Suprapubic skin (tissue), 4 donors: ENCODE measurements around the gene ELMO1. TPM values are rescaled to one million over a fixed set of nuclear protein-coding genes. Genes with fewer than 3 reads are reported as not detected.

Source experiments
- DNase-seq, 2 donors: peaks; one replicate each; pipeline ENCODE4 v3.0.0-alpha.2; 2019; ENCODE audit warnings: low spot score in 2 of 2
- H3K27ac ChIP-seq: fragments of 200-600 bp; sonication (generic); one replicate; pipeline ENCODE4 v1.5.1; 2019
- H3K27me3 ChIP-seq: fragments of 200-600 bp; sonication (generic); one replicate; pipeline ENCODE4 v1.5.1; 2019
- H3K36me3 ChIP-seq: fragments of 200-600 bp; sonication (generic); one replicate; pipeline ENCODE4 v1.5.1; 2019
- H3K4me1 ChIP-seq: fragments of 200-600 bp; sonication (generic); one replicate; pipeline ENCODE4 v1.5.1; 2019
- H3K4me3 ChIP-seq: fragments of 200-600 bp; sonication (generic); one replicate; pipeline ENCODE4 v1.5.1; 2019; ENCODE audit warnings: mild to moderate bottlenecking
- H3K9me3 ChIP-seq: fragments of 200-600 bp; sonication (generic); one replicate; pipeline ENCODE4 v1.5.1; 2019
- EP300 ChIP-seq: sonication (generic); formaldehyde crosslinking; IDR thresholded peaks from one replicate; pipeline ENCODE4 v1.6.1; 2017; ENCODE audit warnings: antibody characterized with exemption
- POLR2A ChIP-seq, 2 donors: fragments of 450-650 bp; IDR thresholded peaks; one replicate each; pipeline ENCODE4 v1.6.1; 2017; ENCODE audit warnings: antibody characterized with exemption in 2 of 2, mild to moderate bottlenecking in 2 of 2, moderate library complexity in 2 of 2
- POLR2AphosphoS5 ChIP-seq, 3 donors: sonication (generic); formaldehyde crosslinking; IDR thresholded peaks; one replicate each; pipeline ENCODE4 v1.6.1; 2017; ENCODE audit warnings: antibody characterized with exemption in 3 of 3
- WGBS: methylation state at CpG from one replicate; pipeline ENCODE4 v1.1.5; 2018; 5-methylcytosine and 5-hydroxymethylcytosine counted together
- total RNA-seq, 4 donors: library from RNA; depleted of rRNA; stranded (reverse); fragments of >200 nt; gene quantifications; one replicate each; pipeline ENCODE4 v1.1.0, GENCODE V29; 2016
- TF ChIP-seq, protein P1 (sequence below), 2 donors: fragments of 200-600 bp in 1 of 2; fragments of 450-650 bp in 1 of 2; sonication (generic) in 1 of 2; IDR thresholded peaks; one replicate each; pipeline ENCODE4 v1.5.1; 2016 to 2019; ENCODE audit warnings: antibody characterized with exemption in 2 of 2, mild to moderate bottlenecking in 1 of 2, moderate library complexity in 1 of 2

Gene ELMO1
- total RNA-seq, 4 donors from 2014 or later: 9.8 to 49.6 (median 22.2) TPM

DNA sequence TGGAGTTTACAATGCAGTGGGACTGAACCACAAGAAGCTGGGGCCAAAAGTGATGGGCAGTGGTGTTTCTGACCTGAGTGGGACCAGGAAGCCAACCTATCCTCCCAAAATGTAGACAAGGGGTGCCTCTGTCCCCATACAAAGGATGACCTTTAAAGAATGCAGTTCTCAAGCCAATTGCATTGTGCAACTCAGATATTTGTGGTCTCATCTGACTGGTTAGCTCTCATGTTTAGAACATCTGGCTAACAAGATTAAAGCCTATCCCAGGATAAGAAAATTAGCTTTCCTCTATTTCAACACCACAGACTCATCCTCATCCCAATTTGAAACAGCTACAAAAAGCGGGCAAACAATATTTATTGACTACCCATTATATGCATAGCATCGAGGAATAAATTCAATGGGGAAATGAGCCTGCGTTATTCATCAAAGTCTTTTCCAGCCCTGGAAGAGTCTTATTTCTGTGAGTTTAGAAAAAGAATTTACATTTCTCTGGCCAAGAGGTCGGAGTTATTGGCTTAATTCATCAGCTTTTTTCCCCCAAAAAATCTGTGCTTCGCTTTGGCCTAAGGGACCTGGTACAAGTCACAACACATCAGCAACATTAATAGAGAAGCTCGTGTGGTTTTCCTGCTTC is 26.7 kb downstream of the ELMO1 start:
- Histone ChIP-seq H3K4me1 (peaks cover 29% of the 10 kb centered on the region), H3K36me3 (no peaks in the 10 kb centered on the region), H3K9me3 (no peaks in the 10 kb centered on the region), H3K4me3 (no peak overlapping the region), H3K27ac (peak overlapping the region; percentile 49), H3K27me3 (no peaks in the 10 kb centered on the region)
- WGBS: 46% methylated on average over 6 of the region's 6 CpGs
- no peak for DNase-seq
- TF ChIP-seq POLR2AphosphoS5 (IDR thresholded peaks at IDR 0.05): peak in 2 of 3 donors; percentile 79 to 87
- TF ChIP-seq EP300: no peak
- TF ChIP-seq POLR2A (IDR thresholded peaks at IDR 0.05): no peak
- TF ChIP-seq, protein P1, sequence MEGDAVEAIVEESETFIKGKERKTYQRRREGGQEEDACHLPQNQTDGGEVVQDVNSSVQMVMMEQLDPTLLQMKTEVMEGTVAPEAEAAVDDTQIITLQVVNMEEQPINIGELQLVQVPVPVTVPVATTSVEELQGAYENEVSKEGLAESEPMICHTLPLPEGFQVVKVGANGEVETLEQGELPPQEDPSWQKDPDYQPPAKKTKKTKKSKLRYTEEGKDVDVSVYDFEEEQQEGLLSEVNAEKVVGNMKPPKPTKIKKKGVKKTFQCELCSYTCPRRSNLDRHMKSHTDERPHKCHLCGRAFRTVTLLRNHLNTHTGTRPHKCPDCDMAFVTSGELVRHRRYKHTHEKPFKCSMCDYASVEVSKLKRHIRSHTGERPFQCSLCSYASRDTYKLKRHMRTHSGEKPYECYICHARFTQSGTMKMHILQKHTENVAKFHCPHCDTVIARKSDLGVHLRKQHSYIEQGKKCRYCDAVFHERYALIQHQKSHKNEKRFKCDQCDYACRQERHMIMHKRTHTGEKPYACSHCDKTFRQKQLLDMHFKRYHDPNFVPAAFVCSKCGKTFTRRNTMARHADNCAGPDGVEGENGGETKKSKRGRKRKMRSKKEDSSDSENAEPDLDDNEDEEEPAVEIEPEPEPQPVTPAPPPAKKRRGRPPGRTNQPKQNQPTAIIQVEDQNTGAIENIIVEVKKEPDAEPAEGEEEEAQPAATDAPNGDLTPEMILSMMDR (IDR thresholded peaks at IDR 0.05): no peak

DNA sequence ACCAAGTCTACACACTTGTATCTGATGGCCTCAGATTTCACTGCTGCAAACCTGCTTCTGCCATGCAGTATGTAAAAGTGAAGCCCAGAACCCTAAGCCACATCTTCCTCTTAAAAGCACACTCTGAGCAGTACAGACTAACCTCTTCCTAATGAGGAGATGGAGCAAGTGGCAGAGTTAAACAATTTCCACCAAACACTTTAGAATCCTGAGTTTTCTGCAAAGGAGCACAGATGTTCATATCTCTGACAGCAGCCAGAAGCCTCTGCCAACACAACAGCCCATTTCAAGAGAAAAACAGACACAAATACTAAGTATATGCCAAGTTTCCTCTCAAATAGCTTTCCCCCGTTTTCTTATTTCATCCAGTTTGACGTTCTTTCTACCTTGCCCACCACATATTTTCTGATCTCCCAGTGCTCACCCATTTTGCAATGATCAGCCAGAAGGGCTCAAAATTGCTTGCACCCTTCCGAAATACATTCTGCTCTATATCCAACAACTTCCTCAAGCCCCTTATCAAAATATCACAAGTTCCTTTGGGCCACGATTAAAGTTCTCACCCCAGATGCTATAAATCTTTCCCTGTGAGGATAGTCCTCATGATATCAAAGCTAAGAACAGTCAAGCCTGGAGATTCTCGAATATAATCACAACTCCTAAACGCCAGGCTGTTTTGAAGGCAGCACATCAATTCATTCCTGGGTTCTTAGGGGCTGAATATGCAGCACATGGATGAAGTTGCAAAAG is 27.5 kb downstream of the ELMO1 start:
- Histone ChIP-seq H3K36me3 (no peaks in the 10 kb centered on the region), H3K4me1 (peaks cover 29% of the 10 kb centered on the region), H3K27me3 (no peaks in the 10 kb centered on the region), H3K27ac (peak overlapping the region; percentile 49), H3K4me3 (no peak overlapping the region), H3K9me3 (no peaks in the 10 kb centered on the region)
- DNase-seq: no peak
- WGBS: 26% methylated on average over 6 of the region's 6 CpGs
- TF ChIP-seq EP300 (no peak), POLR2A (IDR thresholded peaks at IDR 0.05) (no peak)
- TF ChIP-seq, protein P1 (IDR thresholded peaks at IDR 0.05): no peak

DNA sequence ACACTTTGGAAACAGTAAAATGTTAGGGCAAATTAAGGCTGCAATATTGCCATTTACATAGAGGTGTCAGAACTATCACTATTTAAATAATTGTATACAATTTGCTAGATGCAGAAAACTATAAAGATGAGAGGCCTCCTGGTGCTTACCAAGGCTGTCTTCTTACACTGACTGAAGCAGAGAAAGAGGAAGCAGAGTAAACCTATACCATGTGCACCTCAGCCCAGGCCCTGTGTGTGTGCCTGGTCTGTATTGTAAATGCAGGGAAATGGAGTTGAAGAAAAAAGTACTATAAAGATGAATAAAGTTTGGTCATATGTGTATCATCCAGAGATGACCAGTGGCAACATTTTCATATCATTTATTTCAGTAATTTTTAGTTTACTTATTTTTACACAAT is 29.2 kb downstream of the ELMO1 start:
- Histone ChIP-seq H3K27ac (no peak overlapping the region), H3K4me3 (no peak overlapping the region), H3K27me3 (no peaks in the 10 kb centered on the region), H3K36me3 (no peaks in the 10 kb centered on the region), H3K4me1 (peaks cover 29% of the 10 kb centered on the region), H3K9me3 (no peaks in the 10 kb centered on the region)
- TF ChIP-seq POLR2A (IDR thresholded peaks at IDR 0.05) (no peak), POLR2AphosphoS5 (IDR thresholded peaks at IDR 0.05) (no peak), EP300 (no peak)
- TF ChIP-seq, protein P1 (IDR thresholded peaks at IDR 0.05): no peak
- no peak for DNase-seq

- Histone ChIP-seq H3K4me1 (peaks cover 29% of the 10 kb centered on the region), H3K4me3 (no peak overlapping the region), H3K9me3 (no peaks in the 10 kb centered on the region), H3K36me3 (no peaks in the 10 kb centered on the region), H3K27ac (no peak overlapping the region), H3K27me3 (no peaks in the 10 kb centered on the region)
- TF ChIP-seq POLR2AphosphoS5 (IDR thresholded peaks at IDR 0.05) (no peak), POLR2A (IDR thresholded peaks at IDR 0.05) (no peak), EP300 (no peak)
- TF ChIP-seq, protein P1 (IDR thresholded peaks at IDR 0.05): no peak
- 96% methylated on average over 6 of the region's 6 CpGs for WGBS
- DNase-seq: no peak
These were observed 30.3 kb downstream of the ELMO1 start for GRCh38 chr7:37418381-37418780.

- Histone ChIP-seq H3K4me3 (no peak overlapping the region), H3K9me3 (no peaks in the 10 kb centered on the region), H3K27ac (no peak overlapping the region), H3K27me3 (no peaks in the 10 kb centered on the region), H3K4me1 (peaks cover 22% of the 10 kb centered on the region), H3K36me3 (no peaks in the 10 kb centered on the region)
- 88% methylated on average over 10 of the region's 10 CpGs for WGBS
- TF ChIP-seq, protein P1 (IDR thresholded peaks at IDR 0.05): no peak
- TF ChIP-seq POLR2AphosphoS5 (IDR thresholded peaks at IDR 0.05) (no peak), EP300 (no peak), POLR2A (IDR thresholded peaks at IDR 0.05) (no peak)
- DNase-seq: no peak
These were observed 31.6 kb downstream of the ELMO1 start for GRCh38 chr7:37417107-37417474.
